HL-60 (cell line): Measurements from ENCODE around the gene KCNT1.

ENCODE experiments used
- DNase-seq, 2 experiments: peaks; one replicate each; pipeline ENCODE4 v3.0.0-alpha.2; 2010 to 2020; ENCODE audit warnings: low read depth in 1 of 2, low spot score in 1 of 2
- H3K27ac ChIP-seq: fragments of 250-450 bp; sonication (Bioruptor Pico); replicated peaks from 2 replicates; pipeline ENCODE4 v1.5.1; 2020; ENCODE audit warnings: mild to moderate bottlenecking, moderate library complexity
- H3K27me3 ChIP-seq: fragments of 250-450 bp; sonication (Bioruptor Pico); 2 replicates; pipeline ENCODE4 v1.5.1; 2021; ENCODE audit warnings: mild to moderate bottlenecking, moderate library complexity; ENCODE audit not compliant: insufficient read depth, poor library complexity, severe bottlenecking
- H3K4me3 ChIP-seq: replicated peaks from 2 replicates; pipeline ENCODE4 v1.5.1; 2011; ENCODE audit warnings: mild to moderate bottlenecking, control low read depth, low read length; ENCODE audit not compliant: insufficient read depth
- CTCF ChIP-seq: IDR thresholded peaks from one replicate; pipeline ENCODE4 v1.5.1; 2011; ENCODE audit warnings: low read length, control low read depth, inconsistent platforms; ENCODE audit not compliant: insufficient read depth
- GABPA ChIP-seq: IDR thresholded peaks from 2 replicates; pipeline ENCODE4 v1.6.1; 2012; ENCODE audit warnings: low read depth
- POLR2AphosphoS5 ChIP-seq: IDR thresholded peaks from 2 replicates; pipeline ENCODE4 v1.6.1; 2012; ENCODE audit warnings: low read depth
- REST ChIP-seq: IDR thresholded peaks from 2 replicates; pipeline ENCODE4 v1.6.1; 2012; ENCODE audit warnings: low read depth; ENCODE audit not compliant: insufficient replicate concordance
- SPI1 ChIP-seq: IDR thresholded peaks from 2 replicates; pipeline ENCODE4 v1.6.1; 2012; ENCODE audit warnings: low read depth, mild to moderate bottlenecking, borderline replicate concordance

Gene KCNT1

GRCh38 chr9:135687216-135687615 is 14.8 kb upstream of the KCNT1 start:
- DNase-seq = no peak
- H3K27me3 ChIP-seq = no peaks in the 10 kb centered on the region

GRCh38 chr9:135689011-135689410 is 13.0 kb upstream of the KCNT1 start:
- TF ChIP-seq REST (no peak), SPI1 (no peak), POLR2AphosphoS5 (no peak), GABPA (no peak), CTCF (no peak)
- no peak for DNase-seq
- no peak overlapping the region for H3K27ac ChIP-seq
- H3K27me3 ChIP-seq = no peaks in the 10 kb centered on the region
- no peak overlapping the region for H3K4me3 ChIP-seq

More at GRCh38 chr9:135687216-135687615, 14.8 kb upstream of the KCNT1 start:
- Histone ChIP-seq H3K4me3 (no peak overlapping the region), H3K27ac (no peak overlapping the region)
- TF ChIP-seq SPI1 = no peak
- TF ChIP-seq POLR2AphosphoS5 = no peak
- TF ChIP-seq CTCF = no peak
- no peak for TF ChIP-seq GABPA
- no peak for TF ChIP-seq REST

GRCh38 chr9:135690836-135691570 is 11.0 kb upstream of the KCNT1 start:
- TF ChIP-seq POLR2AphosphoS5 = no peak
- TF ChIP-seq CTCF = no peak
- no peak for TF ChIP-seq SPI1
- no peak for TF ChIP-seq REST
- TF ChIP-seq GABPA = no peak
- Histone ChIP-seq H3K4me3 (no peak overlapping the region), H3K27me3 (no peaks in the 10 kb centered on the region), H3K27ac (no peak overlapping the region)
- DNase-seq = no peak
